ENCODE data around the gene ARL3. TPM values are rescaled to one million over a fixed set of nuclear protein-coding genes. Genes with fewer than 3 reads are reported as not detected.
A peak's percentile ranks its signal among the peaks of the same experiment; 100 is the strongest.
"Not testable (repeated sequence)": the region's sequence is repeated elsewhere in the genome, so short reads cannot be mapped to it uniquely, and the experiment has no call there.

Gene ARL3
- total RNA-seq, 2 donors from 2014 or later, result 9.7 to 11.6 TPM

DNA sequence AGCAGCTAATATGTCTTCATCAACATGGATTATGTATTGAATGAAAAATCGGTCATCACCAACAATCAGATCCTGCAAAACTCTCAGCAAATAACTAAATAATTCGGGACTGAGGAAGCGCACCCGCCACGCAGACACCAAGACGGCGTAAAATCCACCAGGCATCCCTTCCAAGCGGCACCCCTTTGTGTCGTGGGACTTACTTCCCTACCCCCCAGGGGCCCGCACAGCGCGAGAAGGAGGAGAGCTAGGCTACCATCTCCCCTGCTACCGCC is 721 bp downstream of the ARL3 start:
- intact Hi-C loops (cut with DNase I), result no loop called here
- no peak for DNase-seq (ENCODE audit: low spot score)

DNA sequence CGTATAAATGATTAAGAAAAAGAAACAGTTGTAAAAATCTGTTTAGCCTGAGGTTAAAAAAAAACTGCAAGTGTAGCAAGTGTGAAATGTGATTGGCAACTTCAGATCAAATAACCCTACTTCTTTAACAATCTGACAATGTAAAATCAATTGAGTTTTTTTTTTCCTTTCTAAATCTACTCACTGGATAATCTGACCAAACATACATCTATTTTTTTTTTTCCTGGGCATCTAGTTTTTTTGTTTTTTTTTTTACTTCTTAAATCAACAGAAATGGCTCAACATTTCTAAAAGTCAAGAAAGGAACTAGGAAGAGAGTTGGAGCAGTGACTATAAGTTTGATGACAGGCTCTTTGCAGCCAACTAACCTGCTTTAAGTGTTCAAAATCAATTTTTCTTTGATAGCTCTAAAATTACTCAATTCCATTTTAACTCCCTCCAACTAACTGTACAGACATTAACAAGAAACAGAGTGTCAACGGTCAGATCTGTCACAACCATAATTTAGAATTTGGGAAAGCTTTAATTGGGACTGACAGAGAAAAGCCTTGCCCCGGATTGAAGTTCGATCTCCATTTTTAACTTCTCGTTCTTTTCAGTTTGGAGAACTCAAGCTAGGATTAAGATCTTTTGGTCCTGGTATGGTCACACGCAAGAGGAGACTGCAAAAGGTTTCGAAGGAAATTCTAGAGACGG is 1.2 kb downstream of the ARL3 start:
- DNase-seq (ENCODE audit: low spot score), result no peak
- intact Hi-C loops (cut with DNase I), result no loop called here

DNA sequence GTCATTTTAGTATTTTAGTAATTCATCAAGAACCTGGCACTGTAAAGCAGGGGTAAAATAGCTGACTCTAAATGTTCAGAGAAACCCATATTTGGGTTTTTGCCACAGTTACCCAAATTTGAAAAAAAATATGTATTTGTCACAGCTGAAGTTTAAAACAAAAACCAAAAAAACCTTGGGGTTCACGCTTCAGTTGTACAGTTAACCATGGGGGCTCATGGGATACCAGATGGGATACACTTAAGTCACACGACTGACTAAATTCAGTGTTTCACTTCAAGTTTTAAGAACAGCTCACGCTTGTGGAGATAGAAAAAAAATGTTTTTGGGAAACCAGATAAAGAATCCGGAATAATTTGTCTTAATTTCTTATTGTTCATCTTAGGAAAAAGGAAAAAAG is 2.1 kb downstream of the ARL3 start:
- intact Hi-C loops (cut with DNase I), result no loop called here
- no peak for DNase-seq (ENCODE audit: low spot score)

DNA sequence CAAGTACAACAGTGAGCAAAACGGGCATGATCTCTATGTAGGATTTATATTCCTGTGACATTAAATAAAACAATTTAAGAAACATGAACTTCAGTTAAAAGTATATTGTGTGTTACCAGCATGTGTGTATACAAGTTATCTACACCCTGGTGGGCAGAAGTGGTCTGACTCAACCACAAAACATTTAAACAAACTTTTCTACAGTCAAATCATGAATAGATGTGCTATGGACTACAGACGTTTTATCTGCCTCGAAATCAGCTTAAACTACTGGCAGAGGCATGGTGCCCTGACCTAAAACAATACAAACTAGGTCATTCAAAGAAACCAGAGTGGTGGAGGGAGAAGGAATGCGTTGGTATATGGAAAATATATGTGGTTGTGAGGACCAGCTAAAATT is 3.6 kb downstream of the ARL3 start:
- intact Hi-C loops (cut with DNase I), result no loop called here
- no peak for DNase-seq (ENCODE audit: low spot score)

DNA sequence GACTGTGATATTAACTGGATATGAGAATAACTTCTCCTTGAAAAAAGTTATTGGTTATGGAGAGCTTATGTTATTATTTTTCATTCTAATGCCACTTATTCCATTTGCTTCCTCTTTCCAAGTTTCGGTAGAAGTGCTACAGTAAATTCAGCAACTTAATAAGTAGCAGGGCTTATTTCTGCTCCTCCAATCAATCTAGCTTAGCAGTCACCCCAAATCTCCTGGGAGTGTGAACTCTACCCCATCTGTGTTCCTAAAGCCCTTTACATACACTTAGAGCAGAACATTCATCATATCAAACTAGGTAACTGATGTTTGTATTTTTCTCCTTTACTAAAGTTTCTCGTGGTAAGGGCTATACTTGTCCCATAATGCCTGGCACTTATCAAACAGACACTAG is 8.7 kb downstream of the ARL3 start:
- no peak for DNase-seq (ENCODE audit: low spot score)
- intact Hi-C loops (cut with DNase I), result no loop called here

DNA sequence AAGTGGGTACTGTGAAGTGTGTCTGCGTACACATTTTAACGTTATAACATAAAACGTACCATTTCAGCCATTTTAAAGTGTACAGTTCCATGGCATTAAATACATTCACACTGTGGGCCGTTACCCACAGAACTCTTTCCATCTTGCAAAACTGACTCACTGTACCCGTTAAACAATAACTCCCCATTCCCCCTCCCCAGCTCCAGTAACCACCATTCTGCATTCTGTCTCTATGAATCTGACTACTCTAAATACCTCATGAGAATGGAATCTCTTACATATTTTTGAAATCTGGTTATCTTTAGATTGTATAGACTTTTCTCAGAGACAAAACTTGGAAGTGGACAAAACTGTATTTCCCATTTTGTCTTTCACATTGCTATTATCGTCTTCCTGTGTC is 9.3 kb downstream of the ARL3 start:
- intact Hi-C loops (cut with DNase I), result no loop called here
- no peak for DNase-seq (ENCODE audit: low spot score)

DNA sequence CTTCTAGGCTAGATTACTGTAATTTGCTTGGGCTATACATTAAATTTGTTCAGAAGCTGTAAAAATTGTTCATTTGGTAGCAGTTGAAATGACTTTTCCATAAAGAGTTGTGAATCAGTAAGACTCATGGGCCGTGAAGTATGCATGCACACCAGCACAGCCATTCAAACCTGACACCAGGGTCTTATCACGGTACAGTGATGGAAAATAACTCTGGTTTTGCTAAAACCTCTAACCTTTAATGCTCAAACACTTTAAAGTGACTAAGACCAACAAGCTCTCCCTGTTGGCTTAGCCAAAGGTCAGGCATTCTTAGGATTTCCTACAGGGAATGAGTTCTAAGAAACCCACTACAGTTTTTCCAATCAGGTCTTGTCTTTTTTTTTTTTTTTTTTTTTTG is 11.5 kb downstream of the ARL3 start:
- intact Hi-C loops (cut with DNase I), result no loop called here
- no peak for DNase-seq (ENCODE audit: low spot score)

DNA sequence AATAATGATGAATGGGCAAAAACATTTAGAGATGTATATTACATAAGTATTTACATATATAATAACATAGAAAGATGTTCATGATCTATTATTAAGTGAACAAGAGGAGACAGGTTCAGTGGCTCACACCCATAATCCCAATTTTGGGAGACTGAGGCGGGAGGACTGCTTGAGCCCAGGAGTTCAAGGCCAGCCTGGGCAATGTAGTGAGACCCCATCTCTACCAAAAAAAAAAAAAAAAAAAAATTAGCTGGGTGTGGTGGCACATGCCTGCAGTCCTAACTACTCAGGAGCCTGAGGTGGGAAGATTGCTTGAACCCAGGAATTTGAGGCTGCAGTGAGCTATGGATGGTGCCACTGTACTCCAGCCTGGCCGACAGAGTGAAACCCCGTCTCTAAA is 12.4 kb downstream of the ARL3 start:
- DNase-seq (ENCODE audit: low spot score), result no peak
- intact Hi-C loops (cut with DNase I), result no loop called here

DNA sequence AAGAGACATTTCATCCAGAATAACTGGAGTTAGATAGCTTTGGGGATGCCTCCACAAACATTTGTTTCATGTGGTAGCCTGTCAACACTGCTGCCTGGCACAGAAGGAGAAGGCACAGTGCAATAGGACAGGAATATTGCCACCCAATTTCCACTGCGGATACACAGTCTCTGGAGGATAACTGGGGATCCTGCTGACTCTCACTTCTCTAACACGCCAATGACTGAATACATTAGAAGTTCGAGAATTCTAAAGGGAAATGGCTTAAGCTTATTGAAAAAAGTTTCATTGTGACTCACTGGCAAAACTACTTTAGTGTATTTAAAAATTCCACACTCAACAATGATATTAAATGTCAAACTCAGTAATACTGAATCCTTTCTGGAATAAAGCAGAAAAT is 12.9 kb downstream of the ARL3 start:
- intact Hi-C loops (cut with DNase I), result no loop called here
- no peak for DNase-seq (ENCODE audit: low spot score)

DNA sequence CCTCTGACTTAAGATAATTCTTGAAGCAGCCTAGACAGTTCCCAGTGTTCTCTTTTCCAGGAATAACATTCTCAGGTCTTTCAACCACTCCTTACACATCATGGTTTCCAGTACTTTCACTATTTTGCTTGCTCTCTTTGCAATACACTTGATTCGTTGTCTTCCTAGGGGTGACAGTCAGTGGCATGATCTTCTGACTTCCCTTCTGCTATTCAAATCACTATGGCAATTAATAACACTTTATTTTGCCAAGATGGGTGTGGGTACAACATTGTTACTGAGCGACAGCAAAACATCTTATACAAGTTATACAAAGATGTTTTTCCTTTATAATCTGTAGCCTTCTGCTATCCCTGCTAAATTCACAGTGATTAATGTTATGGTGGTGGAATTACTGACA is 15.3 kb downstream of the ARL3 start:
- no peak for DNase-seq (ENCODE audit: low spot score)
- intact Hi-C loops (cut with DNase I), result no loop called here

DNA sequence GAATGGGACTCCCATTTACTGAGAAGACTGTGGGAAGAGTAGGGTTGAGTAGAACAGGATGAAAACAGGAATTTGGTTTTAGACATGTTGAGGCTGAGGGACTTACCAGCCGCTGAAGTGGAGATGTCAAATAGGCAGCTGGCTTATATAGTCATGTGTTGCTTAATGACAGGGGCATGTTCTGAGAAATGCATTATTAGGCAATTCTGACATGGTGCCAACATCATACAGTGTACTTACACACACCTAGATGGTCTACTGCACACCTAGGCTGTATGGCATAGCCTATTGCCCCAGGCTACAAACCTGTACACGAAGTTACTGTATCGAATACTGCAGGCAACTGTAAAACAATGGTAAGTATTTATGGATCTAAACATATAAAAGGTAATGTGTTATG is 17.5 kb downstream of the ARL3 start:
- intact Hi-C loops (cut with DNase I), result no loop called here
- no peak for DNase-seq (ENCODE audit: low spot score)

DNA sequence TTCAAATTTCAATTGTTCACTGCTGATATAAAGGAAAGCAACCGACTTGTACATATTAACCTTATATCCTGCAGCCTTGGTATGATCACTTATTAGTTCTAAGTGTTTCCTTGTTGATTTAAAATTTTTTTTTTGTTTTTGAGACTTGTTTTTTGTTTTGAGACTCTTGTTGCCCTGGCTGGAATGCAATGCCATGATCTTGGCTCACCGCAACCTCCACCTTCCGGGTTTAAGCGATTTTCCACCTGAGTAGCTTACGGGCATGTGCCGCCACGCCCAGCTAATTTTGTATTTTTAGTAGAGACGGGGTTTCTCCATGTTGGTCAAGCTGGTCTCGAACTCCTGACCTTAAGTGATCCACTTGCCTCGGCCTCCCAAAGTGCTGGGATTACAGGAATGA is 18.8 kb downstream of the ARL3 start:
- DNase-seq (ENCODE audit: low spot score); intact Hi-C loops (cut with DNase I): not testable (repeated sequence)

DNA sequence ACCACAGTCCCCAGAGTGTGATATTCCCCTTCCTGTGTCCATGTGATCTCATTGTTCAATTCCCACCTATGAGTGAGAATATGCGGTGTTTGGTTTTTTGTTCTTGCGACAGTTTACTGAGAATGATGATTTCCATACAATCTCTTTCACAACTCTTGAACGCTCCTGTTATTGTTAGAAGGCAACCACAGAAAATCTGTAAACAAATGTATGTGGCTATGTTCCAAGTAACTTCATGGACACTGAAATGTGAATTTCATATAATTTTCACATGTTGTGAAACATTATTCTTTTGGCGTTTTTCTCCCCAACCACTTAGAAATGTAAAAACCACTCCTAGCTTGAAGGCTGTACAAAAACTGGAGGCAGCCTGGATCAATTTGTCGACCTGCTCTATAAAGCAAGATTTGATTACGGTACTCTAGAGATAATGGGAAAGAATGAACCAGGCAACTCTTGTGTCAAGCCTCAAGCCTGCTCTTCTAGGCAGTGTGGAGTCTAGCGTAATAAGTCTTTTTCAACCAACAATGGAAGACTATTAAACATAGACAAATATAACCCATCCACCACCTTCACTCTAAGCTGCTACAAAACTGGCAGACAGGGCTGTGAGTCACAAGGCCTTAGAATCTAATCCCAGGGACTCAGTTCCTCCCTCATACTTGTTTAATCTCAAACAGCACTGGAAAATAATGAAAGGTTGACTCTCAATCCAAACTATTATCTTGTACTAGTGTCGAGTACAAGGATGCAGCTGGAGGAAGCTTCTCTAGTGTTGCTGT is 22.7 kb downstream of the ARL3 start:
- no peak for DNase-seq (ENCODE audit: low spot score)
- intact Hi-C loops (cut with DNase I), result no loop called here

DNA sequence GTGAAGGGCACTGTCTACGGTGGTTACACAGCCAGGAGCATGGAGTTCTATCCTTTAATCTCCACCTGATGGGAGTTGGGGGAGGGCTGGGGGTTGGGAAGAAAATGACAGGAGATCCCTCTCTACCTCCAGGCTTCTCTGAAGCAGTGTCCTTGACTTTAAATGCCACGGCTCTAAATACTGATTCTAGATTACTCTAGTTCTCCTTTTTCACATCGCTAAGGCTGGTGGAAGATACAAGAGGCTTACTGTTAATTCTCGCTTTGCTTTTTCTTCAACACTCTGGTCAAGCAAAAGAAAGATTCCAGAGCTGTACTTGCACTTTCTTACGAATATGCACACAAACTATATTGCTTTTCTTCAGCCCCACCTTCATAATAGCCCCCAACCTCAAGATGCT is 30.5 kb downstream of the ARL3 start:
- intact Hi-C loops (cut with DNase I), result no loop called here
- DNase-seq (ENCODE audit: low spot score), result no peak

DNA sequence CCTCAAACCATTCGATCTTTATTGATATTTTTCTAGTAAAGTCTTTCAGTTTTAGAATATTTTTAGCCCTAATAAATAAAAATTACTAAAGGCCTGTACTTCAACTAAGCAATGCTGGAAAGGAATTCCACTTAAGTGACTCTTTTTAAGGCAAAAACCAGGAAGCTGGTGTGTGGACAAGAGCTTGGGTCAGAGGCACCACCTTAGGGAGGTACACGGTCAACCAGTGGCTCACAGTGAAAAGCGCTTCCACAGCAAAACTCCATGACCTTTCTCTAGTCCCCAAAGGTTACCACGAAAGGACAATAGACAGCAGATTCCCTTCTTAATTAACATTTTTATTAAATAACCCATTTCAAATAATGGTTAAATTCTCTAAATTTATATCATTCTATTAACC is 31.2 kb downstream of the ARL3 start:
- intact Hi-C loops (cut with DNase I), result no loop called here
- DNase-seq (ENCODE audit: low spot score), result no peak

DNA sequence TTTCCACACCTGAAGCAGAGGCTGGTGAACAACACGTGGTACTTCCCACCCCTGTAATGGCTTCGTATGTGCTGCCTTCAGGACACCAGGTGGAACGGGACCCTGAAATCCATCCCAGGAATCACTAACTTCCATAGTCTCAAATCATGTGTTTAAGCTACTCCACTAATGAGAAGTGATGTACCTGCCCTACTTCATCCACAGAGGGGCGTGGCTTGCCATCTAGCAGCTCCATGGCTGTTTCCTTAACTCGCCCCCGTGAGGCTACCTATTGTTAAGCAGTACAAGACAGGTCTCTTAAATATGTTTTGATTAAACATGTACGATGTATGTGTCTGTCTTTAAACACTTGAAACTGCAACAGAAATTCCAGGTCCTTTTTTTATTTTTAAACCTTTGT is 31.8 kb downstream of the ARL3 start:
- intact Hi-C loops (cut with DNase I), result no loop called here

DNA sequence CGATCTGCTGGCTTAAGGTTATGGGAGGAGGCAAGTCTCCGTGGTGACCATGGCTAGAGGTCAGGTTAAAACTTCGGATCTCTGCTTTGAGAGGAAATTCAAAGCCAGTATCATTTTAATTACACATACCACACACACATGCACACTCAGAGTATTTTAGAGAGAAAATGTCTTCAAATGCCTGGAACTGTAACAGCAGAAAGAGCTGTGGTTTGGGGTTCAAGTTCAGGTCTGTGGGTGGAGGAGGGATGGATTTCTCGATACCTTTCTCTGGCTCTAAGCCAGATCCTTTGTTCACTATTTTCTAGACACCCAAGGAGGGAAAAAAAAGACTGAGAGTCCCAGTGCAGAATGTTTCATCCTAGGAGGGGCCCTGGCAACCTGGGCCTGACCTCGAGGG is 32.5 kb downstream of the ARL3 start:
- intact Hi-C loops (cut with DNase I), result no loop called here
- DNase-seq (ENCODE audit: low spot score), result no peak

More for the DNA sequence above, 31.8 kb downstream of the ARL3 start:
- DNase-seq (ENCODE audit: low spot score), result no peak

DNA sequence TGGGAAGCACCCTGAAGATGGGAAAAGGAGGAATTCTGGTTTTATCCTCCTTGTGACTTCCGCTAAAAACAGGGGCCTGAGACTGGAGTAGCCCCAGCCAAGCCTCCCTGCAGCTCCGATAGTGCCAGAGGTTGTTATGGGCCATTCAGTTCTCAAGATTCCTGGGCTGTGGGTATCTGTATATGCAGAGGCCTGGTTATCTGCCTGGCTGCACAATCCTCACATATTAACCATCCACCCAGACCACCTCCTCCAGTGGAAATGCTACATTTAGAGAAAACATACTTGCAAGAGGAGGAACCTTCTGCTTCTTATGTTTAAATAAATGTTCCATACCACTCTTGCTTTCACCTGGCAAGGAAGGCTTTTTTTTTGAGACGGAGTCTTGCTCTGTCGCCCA is 34.6 kb downstream of the ARL3 start:
- no peak for DNase-seq (ENCODE audit: low spot score)
- intact Hi-C loops (cut with DNase I), result no loop called here

DNA sequence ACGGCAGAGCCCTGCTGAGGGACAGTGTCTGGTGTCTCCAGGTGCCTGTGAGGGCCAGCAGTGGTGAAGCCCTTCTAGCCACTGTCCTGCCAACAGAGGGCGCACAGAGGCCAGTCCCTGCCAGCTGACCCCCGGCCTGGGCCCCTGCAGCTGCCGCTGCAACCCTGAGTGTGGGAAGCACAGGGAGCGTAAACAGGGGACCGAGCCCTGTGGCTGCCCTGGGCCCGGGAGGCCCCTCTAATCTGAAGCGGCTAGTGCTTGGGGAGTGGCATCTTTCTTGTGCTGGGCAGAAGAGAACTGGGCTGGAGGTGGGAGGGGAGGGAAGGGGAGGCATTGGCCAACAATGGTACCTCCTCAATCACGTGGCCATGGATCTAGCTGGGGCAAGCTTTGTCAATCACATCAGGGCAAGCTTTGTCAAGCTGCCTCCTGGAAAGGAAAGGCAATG is 35.3 kb downstream of the ARL3 start:
- intact Hi-C loops (cut with DNase I), result no loop called here
- DNase-seq (ENCODE audit: low spot score), result peak; percentile 86

DNA sequence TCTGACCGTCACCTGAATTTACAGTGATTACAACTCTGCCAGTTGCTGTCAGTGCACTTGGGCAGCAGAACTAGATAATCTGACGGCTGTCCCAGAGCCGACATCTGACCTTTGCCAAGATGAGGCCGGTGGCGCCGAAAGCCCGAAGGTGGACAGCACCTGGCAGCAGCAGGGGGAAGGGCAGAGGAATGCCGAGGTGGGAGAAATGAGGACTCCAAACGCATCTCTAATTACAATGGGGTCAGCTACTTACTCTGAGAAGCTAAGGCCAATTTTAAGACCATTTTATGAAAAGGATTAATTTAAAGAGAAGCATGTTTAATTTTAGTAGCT is 36.2 kb downstream of the ARL3 start:
- DNase-seq (ENCODE audit: low spot score), result no peak
- intact Hi-C loops (cut with DNase I), result no loop called here

DNA sequence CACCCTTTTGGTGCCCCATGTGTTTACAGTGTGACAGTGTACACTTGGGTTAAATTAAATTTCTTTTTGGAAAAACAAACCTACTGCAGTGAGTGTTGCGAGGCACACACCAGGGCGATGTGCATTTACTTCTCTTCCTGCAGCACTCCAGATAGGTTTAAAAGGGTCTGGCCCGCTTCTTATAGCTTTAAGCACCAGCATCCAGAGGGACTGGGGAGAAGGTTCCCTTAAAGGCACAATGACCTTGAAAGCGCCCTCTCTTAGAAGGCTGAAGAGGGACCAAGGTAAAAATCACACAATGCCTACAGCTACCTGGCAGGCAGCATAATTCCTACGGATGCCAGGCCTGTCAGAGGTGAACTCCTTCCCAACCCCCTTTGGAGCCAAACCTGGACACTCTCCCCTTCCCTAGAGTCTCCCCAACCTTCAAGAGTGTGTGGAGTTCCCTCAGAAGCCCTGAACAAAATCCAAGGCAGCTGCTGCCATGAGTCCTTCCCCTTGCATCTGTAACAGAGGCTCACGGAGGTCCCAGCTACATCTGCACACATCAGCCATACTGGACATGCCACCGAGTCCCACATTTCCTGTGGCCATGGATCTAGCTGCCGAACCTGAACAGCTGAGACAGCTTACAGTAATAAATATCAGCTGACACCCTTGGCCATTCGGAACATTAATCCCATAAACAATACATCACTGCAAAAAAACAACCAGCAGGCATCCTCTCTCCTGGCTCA is 36.7 kb downstream of the ARL3 start:
- no peak for DNase-seq (ENCODE audit: low spot score)
- intact Hi-C loops (cut with DNase I), result no loop called here
